ENCODE measurements around the gene ERAL1. TPM values are rescaled to one million over a fixed set of nuclear protein-coding genes. Genes with fewer than 3 reads are reported as not detected.
A peak's percentile ranks its signal among the peaks of the same experiment; 100 is the strongest.
"Not testable (repeated sequence)": the region's sequence is repeated elsewhere in the genome, so short reads cannot be mapped to it uniquely, and the experiment has no call there.

The ERAL1 gene
- total RNA-seq, 2 donors from 2014 or later: 19.0 to 20.5 TPM

DNA sequence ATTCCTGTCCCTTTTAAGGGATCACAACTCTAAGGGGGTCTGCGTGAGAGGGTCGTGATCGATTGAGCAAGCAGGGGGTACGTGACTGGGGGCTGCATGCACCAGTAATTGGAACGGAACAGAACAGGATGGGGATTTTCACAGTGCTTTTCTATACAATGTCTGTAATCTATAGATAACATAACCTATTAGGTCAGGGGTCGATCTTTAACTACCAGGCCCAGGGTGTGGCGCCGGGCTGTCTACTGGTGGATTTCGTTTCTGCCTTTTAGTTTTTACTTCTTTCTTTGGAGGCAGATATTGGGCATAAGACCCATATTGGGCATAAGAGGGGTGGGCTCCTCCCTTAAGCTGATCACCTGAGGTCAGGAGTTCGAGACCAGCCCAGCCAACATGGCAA, 18.3 kb upstream of the ERAL1 start:
- not testable (repeated sequence) for ATAC-seq; H3K9me3 ChIP-seq (ENCODE audit: control insufficient read depth, low read length, poor library complexity, severe bottlenecking); H3K27me3 Mint-ChIP-seq; H3K27ac Mint-ChIP-seq; H3K36me3 Mint-ChIP-seq (ENCODE audit: low read depth); H3K4me3 Mint-ChIP-seq; DNase-seq
- H3K4me1 Mint-ChIP-seq: peaks cover 22% of the 10 kb centered on the region

DNA sequence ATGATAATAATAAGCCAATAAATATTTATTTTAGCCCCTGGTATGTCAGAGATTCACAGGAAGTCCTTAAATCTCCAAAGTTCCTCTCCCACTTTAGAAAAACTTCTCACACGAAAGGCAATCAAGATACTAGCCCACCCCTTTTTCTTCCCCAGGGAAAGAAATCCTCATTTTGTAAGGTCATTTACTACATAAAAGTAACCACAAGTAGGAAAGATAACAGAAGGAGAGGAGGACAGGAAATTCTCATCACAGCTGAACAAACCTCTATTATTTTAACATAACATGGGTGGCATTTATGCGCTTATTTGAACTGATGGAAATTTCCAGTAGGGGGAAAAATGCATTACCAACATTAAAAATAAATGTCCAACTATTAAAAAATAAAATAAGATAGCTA, 15.6 kb upstream of the ERAL1 start:
- Mint-ChIP-seq H3K36me3 (ENCODE audit: low read depth) (peaks cover 1% of the 10 kb centered on the region), H3K4me3 (no peak overlapping the region), H3K4me1 (peaks cover 21% of the 10 kb centered on the region), H3K27me3 (no peaks in the 10 kb centered on the region), H3K27ac (no peak overlapping the region)
- no peaks in the 10 kb centered on the region for H3K9me3 ChIP-seq (ENCODE audit: control insufficient read depth, low read length, poor library complexity, severe bottlenecking)
- DNase-seq (no peak), ATAC-seq (no peak)

DNA sequence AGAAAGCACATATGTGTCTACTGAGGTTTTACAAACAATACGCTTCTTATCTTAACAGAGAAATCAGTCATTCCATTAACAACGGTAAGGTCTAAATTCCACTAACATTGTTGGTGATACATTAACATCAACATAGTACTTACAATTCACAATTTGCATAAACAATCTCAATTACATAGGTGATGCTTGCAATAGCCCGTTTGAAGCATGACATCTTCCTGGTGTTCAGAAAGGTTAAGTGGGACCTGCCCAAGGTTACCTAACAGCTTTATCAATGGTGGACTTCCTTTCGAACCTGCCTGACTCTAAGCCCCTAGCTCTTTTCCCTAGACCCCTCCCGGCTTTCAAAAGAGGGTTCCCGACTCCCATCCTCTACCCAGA, 12.9 kb upstream of the ERAL1 start:
- Mint-ChIP-seq H3K27me3 (no peaks in the 10 kb centered on the region), H3K4me3 (peak overlapping the region; percentile 97), H3K36me3 (ENCODE audit: low read depth) (no peaks in the 10 kb centered on the region), H3K27ac (peak overlapping the region; percentile 96), H3K4me1 (peaks cover 15% of the 10 kb centered on the region)
- peak; percentile 38 for ATAC-seq
- no peak for DNase-seq
- H3K9me3 ChIP-seq (ENCODE audit: control insufficient read depth, low read length, poor library complexity, severe bottlenecking): no peaks in the 10 kb centered on the region

DNA sequence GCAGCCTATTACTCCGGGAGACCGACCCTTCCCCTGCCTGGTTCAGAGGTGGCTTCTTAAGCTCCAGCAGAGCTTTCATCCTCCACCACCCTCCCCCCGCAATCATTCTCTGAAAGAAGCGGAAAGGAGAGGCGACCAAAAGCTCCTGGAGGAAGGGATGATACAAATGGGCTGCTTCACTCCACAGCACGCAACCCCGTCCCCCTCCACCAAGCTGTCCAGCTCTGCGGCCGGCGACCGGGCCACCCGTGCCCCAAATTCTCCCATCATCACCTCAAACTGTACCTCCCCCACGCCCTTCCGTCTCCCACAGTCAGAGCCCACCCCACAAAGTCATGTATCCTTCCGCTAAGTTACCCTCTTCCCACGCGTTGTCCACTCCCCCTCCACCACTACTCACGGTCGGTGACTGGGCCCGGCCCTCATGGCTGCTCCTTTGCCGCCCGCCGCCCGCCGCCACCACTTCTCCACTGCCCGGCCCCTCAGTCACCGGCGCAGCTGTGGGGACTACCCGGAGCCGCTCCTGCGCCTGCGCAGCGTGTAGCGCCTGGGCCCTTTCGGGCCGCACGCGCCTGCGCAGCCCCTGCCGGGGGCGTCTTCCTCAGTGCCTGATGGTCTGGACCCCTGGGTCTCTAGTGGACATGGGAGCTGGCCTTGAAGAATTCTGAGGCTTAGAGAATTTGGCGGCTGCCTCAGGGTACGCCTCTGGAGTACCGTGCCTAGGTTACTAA, 12.4 kb upstream of the ERAL1 start, which contains the start of gene FAM222B:
Gene FAM222B, minus strand, starts transcription at position 509 of the 731 bp plus-strand sequence. CDS start 76,123 bp downstream, outside the sequence.
- Mint-ChIP-seq H3K4me1 (peaks cover 15% of the 10 kb centered on the region), H3K4me3 (peak within 1 kb of the TSS; percentile 97), H3K27me3 (no peaks in the 10 kb centered on the region), H3K27ac (peak within 1 kb of the TSS; percentile 96), H3K36me3 (ENCODE audit: low read depth) (no peaks in the 10 kb centered on the region)
- DNase-seq (peak; percentile 80 to 83 (median 81)), ATAC-seq (peak; percentile 98)
- H3K9me3 ChIP-seq (ENCODE audit: control insufficient read depth, low read length, poor library complexity, severe bottlenecking): no peaks in the 10 kb centered on the region

DNA sequence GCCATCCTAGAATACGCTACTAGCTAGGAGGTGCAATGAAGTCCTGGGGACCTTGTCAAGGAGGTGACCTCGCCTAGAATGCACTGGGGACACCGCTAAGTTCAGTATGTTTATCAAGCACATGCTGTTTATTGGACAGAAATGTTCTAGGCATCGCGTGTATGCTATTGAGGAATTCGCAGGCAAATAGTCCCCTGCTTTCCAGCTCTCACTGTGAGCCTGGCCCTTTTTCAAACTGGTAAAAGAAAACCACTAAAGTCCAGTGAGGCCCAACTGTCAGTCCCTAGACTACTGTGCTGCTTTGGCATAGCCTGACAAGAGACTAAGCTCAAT, 11.0 kb upstream of the ERAL1 start:
- no peaks in the 10 kb centered on the region for H3K27me3 Mint-ChIP-seq
- DNase-seq: no peak

DNA sequence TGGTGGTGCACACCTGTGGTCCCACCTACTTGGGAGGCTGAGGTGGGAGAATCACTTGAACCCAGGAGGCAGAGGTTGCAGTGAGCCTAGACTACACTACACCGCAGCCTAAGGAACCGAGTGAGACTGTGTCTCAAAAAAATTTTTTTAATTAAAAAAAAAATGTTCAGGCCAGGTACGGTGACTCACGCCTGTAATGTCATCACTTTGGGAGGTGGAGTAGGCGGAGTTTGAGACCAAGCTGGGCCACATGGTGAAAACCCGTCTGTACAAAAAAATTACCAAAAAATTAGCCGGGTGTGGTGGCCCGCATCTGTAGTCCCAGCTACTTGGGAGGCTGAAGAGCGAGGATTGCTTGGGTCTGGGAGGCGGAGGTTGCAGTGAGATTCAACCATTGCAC, 8.6 kb upstream of the ERAL1 start:
- no peaks in the 10 kb centered on the region for H3K9me3 ChIP-seq (ENCODE audit: control insufficient read depth, low read length, poor library complexity, severe bottlenecking)
- Mint-ChIP-seq H3K36me3 (ENCODE audit: low read depth) (no peaks in the 10 kb centered on the region), H3K27ac (no peak overlapping the region), H3K4me1 (peaks cover 9% of the 10 kb centered on the region), H3K27me3 (no peaks in the 10 kb centered on the region), H3K4me3 (no peak overlapping the region)
- ATAC-seq (no peak), DNase-seq (no peak)

More for the DNA sequence above, 11.0 kb upstream of the ERAL1 start:
- H3K9me3 ChIP-seq (ENCODE audit: control insufficient read depth, low read length, poor library complexity, severe bottlenecking): no peaks in the 10 kb centered on the region
- Mint-ChIP-seq H3K27ac (peak overlapping the region; percentile 96), H3K4me3 (peak overlapping the region; percentile 97), H3K36me3 (ENCODE audit: low read depth) (no peaks in the 10 kb centered on the region), H3K4me1 (peaks cover 15% of the 10 kb centered on the region)
- ATAC-seq: no peak

DNA sequence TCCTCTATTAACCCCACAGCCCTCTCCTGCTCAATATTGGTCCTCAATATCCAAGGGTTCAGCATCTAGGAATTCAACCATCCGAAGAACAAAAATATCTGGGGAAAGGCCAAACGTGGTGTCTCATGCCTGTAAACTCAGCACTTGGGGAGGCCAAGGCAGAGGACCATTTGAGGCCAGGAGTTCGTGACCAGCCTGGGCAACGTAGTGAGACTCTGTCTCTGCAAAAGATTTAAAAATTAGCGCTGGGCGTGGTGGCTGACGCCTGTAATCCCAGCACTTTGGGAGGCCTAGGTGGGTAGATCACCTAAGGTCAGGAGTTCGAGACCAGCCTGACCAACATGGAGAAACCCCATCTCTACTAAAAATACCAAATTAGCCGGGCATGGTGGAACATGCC, 8.1 kb upstream of the ERAL1 start:
- H3K9me3 ChIP-seq (ENCODE audit: control insufficient read depth, low read length, poor library complexity, severe bottlenecking); H3K36me3 Mint-ChIP-seq (ENCODE audit: low read depth); ATAC-seq; H3K4me1 Mint-ChIP-seq; DNase-seq; H3K4me3 Mint-ChIP-seq; H3K27me3 Mint-ChIP-seq; H3K27ac Mint-ChIP-seq: not testable (repeated sequence)

DNA sequence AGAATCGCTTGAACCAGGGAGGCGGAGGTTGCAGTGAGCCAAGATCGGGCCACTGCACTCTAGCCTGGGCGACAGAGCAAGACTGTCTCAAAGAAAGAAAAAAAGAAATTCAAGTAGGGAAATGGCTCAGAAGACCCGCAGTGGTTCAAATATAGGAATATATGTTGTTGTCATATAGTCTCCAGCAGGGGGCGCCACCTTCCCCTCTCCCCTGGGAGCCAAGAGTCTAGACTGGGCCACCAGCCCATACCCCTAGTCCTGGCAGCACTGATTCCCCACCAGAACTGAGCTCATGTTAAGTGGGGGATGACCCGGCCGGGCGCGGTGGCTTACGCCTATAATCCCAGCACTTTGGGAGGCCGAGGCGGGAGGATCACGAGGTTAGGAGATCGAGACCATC, 6.1 kb upstream of the ERAL1 start:
- H3K9me3 ChIP-seq (ENCODE audit: control insufficient read depth, low read length, poor library complexity, severe bottlenecking); H3K4me3 Mint-ChIP-seq; H3K4me1 Mint-ChIP-seq; H3K36me3 Mint-ChIP-seq (ENCODE audit: low read depth); H3K27me3 Mint-ChIP-seq: not testable (repeated sequence)
- peak; percentile 25 to 32 (median 27) for DNase-seq
- peak; percentile 78 for ATAC-seq
- peak overlapping the region; percentile 59 for H3K27ac Mint-ChIP-seq

DNA sequence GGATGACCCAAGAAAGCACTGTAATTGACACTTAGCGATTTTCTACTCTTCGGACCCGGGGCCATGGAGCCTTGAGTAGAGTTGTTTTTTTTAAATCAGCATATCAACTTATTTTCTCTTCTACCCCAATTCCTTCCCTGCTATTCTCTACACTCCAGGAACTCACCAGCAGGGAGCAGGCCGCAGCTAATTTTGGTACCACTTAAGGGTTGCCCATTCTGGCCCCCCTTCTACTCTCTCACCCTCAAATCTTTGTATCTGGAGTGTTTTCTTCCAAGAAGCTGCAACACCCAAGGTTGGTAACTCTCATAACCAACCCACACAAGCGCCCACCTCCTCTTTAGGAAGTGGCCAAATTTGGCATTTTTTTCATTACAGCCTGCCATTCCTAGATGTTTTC, 5.5 kb upstream of the ERAL1 start:
- ATAC-seq (no peak), DNase-seq (no peak)
- no peaks in the 10 kb centered on the region for H3K4me1 Mint-ChIP-seq
- H3K27me3 Mint-ChIP-seq: no peaks in the 10 kb centered on the region
- H3K4me3 Mint-ChIP-seq: no peak overlapping the region
- no peak overlapping the region for H3K27ac Mint-ChIP-seq
- H3K36me3 Mint-ChIP-seq (ENCODE audit: low read depth): no peaks in the 10 kb centered on the region
- no peaks in the 10 kb centered on the region for H3K9me3 ChIP-seq (ENCODE audit: control insufficient read depth, low read length, poor library complexity, severe bottlenecking)

DNA sequence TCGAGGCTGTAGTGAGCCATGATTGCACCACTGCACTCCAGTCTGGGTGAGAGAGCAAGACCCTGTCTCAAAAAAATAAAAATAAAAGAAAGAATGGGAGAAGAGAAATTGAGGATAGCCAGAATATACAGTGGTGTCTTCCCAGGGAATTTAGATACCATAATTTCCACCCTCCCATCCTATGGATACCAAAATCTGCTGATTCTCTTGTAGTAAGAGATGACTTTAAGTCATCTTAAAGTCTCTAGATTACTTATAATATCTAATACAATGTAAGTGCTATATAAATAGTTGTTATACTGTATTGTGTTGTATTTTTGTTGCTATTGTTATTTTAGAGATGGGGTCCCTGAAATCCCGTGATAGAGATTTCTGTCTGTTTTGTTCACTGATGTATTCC, 1.5 kb upstream of the ERAL1 start:
- Mint-ChIP-seq H3K36me3 (ENCODE audit: low read depth) (peaks cover 3% of the 10 kb centered on the region), H3K4me3 (peak overlapping the region; percentile 39), H3K27me3 (no peaks in the 10 kb centered on the region), H3K4me1 (peaks cover 7% of the 10 kb centered on the region), H3K27ac (no peak overlapping the region)
- ATAC-seq: no peak
- no peaks in the 10 kb centered on the region for H3K9me3 ChIP-seq (ENCODE audit: control insufficient read depth, low read length, poor library complexity, severe bottlenecking)
- no peak for DNase-seq

DNA sequence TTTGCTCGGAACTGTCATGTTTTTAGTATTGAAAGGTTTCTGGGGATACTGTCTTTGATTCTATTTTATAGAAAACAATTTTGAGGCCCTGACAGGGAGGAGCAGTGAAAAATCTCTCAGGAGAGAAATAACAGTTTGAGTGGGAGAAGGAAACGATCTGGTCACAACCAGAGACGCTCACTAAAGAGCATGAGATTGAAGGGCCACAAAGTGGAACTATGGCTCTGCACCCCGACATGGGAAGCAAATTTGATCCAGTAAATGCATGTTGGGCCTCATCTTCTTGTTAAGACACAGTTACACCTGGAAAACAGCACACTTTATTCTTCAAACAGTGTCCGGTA, 492 bp downstream of the ERAL1 start:
- Mint-ChIP-seq H3K27ac (peak overlapping the region; percentile 98), H3K36me3 (ENCODE audit: low read depth) (peaks cover 3% of the 10 kb centered on the region), H3K4me3 (peak overlapping the region; percentile 98), H3K27me3 (no peaks in the 10 kb centered on the region), H3K4me1 (peaks cover 7% of the 10 kb centered on the region)
- no peak for DNase-seq
- no peaks in the 10 kb centered on the region for H3K9me3 ChIP-seq (ENCODE audit: control insufficient read depth, low read length, poor library complexity, severe bottlenecking)
- ATAC-seq: no peak

DNA sequence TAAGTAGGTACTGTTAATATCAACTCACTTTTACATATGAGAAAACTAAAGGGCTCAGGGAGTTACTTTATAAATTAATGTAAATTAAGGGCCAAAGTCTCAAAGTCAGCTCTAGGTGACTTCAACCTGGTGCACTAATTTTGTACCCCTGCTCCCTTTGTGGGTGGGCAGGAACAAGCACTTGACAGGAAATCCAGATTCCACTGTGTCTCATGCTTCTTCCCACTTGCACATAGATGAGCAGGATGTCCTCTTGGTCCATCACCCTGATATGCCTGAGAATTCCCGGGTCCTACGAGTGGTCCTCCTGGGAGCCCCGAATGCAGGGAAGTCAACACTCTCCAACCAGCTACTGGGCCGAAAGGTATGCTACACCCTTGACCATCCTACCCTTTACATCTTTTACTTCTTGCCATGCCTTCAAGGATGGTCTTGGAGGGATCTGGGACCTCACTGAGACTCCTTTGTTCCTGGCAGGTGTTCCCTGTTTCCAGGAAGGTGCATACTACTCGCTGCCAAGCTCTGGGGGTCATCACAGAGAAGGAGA, 1.3 kb downstream of the ERAL1 start:
- Mint-ChIP-seq H3K36me3 (ENCODE audit: low read depth) (peaks cover 3% of the 10 kb centered on the region), H3K27ac (no peak overlapping the region), H3K4me3 (peak overlapping the region; percentile 98), H3K27me3 (no peaks in the 10 kb centered on the region), H3K4me1 (peaks cover 7% of the 10 kb centered on the region)
- no peaks in the 10 kb centered on the region for H3K9me3 ChIP-seq (ENCODE audit: control insufficient read depth, low read length, poor library complexity, severe bottlenecking)
- no peak for DNase-seq
- ATAC-seq: no peak

DNA sequence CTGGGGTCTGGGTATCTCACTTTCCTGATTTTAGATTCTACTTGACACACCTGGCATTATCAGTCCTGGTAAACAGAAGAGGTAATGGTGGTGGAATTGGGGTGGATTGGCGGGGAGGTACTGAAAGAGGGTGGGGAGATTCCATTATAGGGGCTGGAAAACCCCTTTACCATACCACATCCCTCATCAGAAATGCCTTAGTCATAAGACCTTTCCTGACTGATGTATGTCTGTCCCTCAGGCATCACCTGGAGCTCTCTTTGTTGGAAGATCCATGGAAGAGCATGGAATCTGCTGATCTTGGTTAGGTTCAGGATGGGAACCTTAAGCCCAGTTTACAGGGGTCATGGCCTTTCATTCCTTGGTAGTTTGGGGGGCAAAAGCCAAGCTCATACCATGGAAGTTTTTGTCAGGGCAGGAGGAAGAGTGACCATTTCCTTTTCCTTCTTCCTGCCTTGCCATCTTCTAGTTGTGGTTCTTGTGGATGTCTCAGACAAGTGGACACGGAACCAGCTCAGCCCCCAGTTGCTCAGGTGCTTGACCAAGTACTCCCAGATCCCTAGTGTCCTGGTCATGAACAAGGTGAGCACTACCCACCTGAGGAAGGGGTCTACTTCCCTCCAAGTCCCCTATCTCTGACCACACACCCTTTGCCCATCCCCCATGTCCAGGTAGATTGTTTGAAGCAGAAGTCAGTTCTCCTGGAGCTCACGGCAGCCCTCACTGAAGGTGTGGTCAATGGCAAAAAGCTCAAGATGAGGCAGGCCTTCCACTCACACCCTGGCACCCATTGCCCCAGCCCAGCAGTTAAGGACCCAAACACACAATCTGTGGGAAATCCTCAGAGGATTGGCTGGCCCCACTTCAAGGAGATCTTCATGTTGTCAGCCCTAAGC, 3.3 kb downstream of the ERAL1 start:
- peaks cover 11% of the 10 kb centered on the region for H3K4me1 Mint-ChIP-seq
- no peak overlapping the region for H3K4me3 Mint-ChIP-seq
- DNase-seq (no peak), ATAC-seq (no peak)
- no peaks in the 10 kb centered on the region for H3K9me3 ChIP-seq (ENCODE audit: control insufficient read depth, low read length, poor library complexity, severe bottlenecking)
- H3K27ac Mint-ChIP-seq: peak overlapping the region; percentile 19
- peaks cover 3% of the 10 kb centered on the region for H3K36me3 Mint-ChIP-seq (ENCODE audit: low read depth)
- no peaks in the 10 kb centered on the region for H3K27me3 Mint-ChIP-seq
